Measurements from ENCODE around the gene KCND2. TPM values are rescaled to one million over a fixed set of nuclear protein-coding genes. Genes with fewer than 3 reads are reported as not detected.

Gene KCND2
- total and polyA plus RNA-seq, 11 donors: 0.04 to 0.41 (median 0.16) TPM; not detected in 4

DNA sequence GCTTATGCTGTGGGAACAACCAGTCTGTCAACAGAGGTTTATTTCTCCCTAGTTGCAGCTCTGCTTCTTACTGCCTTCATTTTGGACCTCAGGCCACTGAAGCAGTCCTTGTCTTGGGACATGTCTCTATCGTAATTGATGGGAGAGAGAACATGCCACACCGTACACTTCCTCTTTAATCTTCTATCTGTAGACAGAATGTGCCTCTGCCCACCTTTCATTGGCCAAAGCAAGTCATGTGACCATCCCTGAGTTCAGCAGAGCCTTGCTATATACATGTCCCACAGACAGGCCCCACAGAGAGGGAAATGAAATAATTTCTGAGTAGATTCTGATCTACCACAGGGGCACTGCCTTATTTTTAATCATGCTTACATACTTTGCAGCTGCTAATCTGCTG, 98.0 kb downstream of the KCND2 start:
- intact Hi-C loops (cut with DNase I): no loop called here
- Histone ChIP-seq H3K27ac (no peak overlapping the region), H3K9me3 (no peaks in the 10 kb centered on the region), H3K4me1 (no peaks in the 10 kb centered on the region), H3K4me3 (no peak overlapping the region), H3K36me3 (no peaks in the 10 kb centered on the region), H3K27me3 (no peaks in the 10 kb centered on the region)
- WGBS, 4 donors: 65 to 69% (median 67%) methylated on average over 2 of the region's 2 CpGs
- DNase-seq: no peak
- no peak for TF ChIP-seq CTCF (IDR thresholded peaks at IDR 0.05)
- no peak for TF ChIP-seq POLR2A (IDR thresholded peaks at IDR 0.05)
- no peak for ATAC-seq

GRCh38 chr7:120373174-120373573, 100.2 kb downstream of the KCND2 start:
- ATAC-seq: no peak

GRCh38 chr7:120394595-120394994, 121.6 kb downstream of the KCND2 start:
- intact Hi-C loops (cut with DNase I): no loop called here
- no peaks in the 10 kb centered on the region for H3K9me3 ChIP-seq
- no peak for TF ChIP-seq CTCF (IDR thresholded peaks at IDR 0.05)
- TF ChIP-seq POLR2A (IDR thresholded peaks at IDR 0.05): no peak
- no peak overlapping the region for H3K4me3 ChIP-seq
- H3K27ac ChIP-seq: no peak overlapping the region
- H3K36me3 ChIP-seq: no peaks in the 10 kb centered on the region
- H3K27me3 ChIP-seq: no peaks in the 10 kb centered on the region
- no peak for ATAC-seq
- DNase-seq: no peak
- no peaks in the 10 kb centered on the region for H3K4me1 ChIP-seq

More at GRCh38 chr7:120373174-120373573, 100.2 kb downstream of the KCND2 start:
- Histone ChIP-seq H3K9me3 (no peaks in the 10 kb centered on the region), H3K27me3 (no peaks in the 10 kb centered on the region), H3K27ac (no peak overlapping the region), H3K36me3 (no peaks in the 10 kb centered on the region), H3K4me3 (no peak overlapping the region), H3K4me1 (no peaks in the 10 kb centered on the region)
- intact Hi-C loops (cut with DNase I): no loop called here
- no peak for DNase-seq
- TF ChIP-seq POLR2A (IDR thresholded peaks at IDR 0.05): no peak
- TF ChIP-seq CTCF (IDR thresholded peaks at IDR 0.05): no peak

- Histone ChIP-seq H3K9me3 (no peaks in the 10 kb centered on the region), H3K27ac (no peak overlapping the region), H3K27me3 (no peaks in the 10 kb centered on the region), H3K36me3 (no peaks in the 10 kb centered on the region), H3K4me3 (no peak overlapping the region), H3K4me1 (no peaks in the 10 kb centered on the region)
- ATAC-seq (no peak), DNase-seq (no peak)
- intact Hi-C loops (cut with DNase I): no loop called here
- WGBS, 4 donors: 57 to 80% (median 60%) methylated on average over 3 of the region's 3 CpGs
- TF ChIP-seq CTCF (IDR thresholded peaks at IDR 0.05) (no peak), POLR2A (IDR thresholded peaks at IDR 0.05) (no peak)
Measured at GRCh38 chr7:120395526-120396019, 122.6 kb downstream of the KCND2 start.
